NCI-H146 treated with DMSO at 0.1 percent for 48 hours (cell line): ENCODE results near the gene ELAVL2.

Experiments used
- DNase-seq: peaks from one replicate; lab custom pipeline; 2025; ENCODE audit not compliant: unreplicated experiment; lab: John Stamatoyannopoulos, UW

The ELAVL2 gene

DNA sequence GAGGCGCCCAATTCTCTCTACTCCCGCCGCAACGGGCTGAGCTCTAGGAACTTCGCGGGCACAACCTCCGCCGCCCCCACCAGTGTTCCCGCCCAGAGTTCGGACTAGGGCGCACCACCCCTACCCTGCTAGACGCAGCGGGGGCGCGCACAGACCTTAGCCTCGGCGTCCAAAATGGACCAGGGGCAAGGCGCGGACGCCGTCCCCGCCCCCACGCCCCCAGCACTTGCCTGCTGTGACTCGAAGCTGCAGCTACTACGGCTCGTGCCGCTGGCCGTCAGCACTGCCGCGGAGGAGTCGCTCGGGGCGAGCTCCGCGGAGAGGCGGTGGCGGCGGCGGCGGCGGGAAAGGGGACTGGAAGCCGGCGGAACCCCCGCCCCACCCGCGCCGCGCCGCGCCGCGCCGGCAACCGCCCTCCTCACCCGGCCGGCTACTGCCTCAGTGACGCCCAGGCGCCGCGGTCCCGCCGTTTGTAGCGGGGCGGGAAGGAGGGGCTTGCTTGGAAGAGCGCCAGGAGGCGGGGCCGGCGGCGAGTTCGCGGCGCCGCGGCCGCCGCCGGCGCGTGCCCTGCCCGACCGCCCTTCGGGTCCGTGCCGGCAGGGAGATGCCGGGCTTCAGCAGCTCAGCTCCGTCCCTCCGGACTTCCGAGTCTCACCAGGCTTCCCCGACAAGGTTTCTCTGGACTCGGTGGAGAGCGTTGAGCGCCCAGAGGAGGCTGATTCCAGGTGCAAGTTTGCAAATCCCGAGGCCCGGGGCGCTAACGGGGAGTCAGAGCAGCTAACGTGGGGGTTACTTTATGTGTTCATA, 4.5 kb downstream of the ELAVL2 start:
- DNase-seq = no peak

DNA sequence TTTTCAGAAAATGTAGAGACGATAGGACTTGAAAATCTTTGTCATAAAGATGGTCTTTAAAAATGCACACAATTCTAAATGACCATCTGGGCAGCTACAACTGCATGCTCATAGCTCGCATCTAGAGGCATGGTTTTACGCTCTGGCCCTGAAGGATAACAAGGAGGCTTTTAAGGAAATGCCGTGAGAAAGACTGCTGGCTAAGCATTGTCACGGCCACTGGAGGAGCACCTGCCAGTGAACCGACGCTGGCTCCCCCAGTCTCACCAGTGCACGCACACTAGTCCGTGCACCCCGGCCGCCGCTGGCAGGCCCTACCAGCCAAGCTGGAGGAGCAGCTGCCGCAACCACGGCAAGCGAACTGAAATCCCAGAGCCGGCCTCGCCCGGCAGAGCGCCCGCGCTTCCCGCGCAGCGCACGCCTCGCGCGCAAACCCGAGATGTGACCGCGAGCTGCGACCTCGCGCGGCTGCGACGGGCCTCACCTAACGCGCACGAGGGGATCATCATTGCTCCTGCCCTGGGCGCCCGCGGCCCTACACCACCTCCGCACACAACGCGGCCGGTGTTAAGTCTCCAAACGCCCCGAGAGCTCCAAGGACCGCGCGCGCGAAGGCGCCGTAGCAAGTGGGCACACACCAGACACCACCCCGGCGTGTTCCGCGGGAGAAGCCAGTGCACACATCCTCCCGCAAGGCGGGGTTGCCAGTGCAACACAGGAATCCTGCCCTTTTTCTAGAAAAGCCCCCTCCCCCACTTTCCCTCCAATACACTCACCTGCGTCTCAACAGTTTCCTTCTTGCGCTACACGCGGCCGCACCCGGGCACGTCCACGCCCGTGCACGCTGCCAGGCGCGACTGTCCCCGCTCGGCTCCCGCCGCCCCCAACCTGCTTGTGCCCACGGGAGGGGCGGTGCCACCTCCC, 5.3 kb downstream of the ELAVL2 start:
- DNase-seq = no peak

DNA sequence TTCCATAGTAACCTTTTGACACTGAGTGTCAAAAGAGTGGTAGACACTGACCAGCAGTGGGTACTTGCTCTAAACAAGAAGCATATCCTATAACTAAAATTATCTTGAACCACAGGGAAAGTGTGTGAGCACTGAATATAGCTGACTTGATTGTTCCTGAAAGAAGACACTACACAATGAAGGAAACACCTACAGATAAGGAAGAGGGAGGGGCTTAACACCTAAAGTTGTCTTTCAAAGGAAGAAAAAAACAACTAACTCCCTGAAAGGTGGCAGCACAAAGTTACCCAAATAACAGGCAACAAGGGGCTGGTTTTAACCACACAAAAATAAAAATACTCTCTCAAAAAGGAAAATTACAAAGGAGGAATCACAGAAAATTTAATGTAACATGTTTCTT, 6.6 kb downstream of the ELAVL2 start:
- no peak for DNase-seq

DNA sequence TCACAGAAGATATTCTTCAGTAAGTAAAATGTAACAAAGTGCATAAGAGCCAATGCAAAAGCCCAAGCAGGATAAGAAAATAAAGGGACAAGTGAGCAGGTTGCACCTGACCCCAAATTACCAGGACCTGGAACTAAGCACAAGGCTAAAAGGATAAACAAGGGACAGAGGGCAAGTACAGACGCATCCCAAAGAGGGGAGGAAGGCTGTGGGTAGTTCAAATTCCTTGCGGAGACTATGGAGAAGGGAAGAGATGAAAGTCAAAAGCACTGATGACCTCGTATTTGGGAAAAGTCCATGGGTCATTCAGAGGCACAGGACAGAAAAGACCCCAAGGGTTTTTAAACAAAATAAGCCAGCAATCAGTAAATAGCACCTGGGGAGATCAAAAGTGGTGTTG, 11.8 kb downstream of the ELAVL2 start:
- no peak for DNase-seq

DNA sequence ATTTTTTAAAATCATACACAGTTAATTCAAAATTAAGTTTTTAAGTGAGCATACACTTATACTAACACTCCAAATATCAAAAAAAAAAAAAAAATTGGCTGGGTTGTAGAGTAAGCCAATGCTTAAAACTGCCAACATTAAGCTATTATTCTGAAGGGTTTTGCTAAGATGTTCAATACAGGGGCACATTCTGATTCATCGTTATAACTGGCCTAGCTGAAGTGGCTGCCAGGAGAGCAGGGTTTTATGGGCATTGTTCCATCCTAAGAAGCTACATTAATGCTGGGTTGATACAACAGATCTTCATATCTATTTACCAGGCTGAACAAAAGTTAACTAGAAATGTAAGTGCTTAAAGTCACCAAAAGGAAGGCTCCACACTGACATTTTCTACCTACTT, 13.4 kb downstream of the ELAVL2 start:
- DNase-seq = no peak

DNA sequence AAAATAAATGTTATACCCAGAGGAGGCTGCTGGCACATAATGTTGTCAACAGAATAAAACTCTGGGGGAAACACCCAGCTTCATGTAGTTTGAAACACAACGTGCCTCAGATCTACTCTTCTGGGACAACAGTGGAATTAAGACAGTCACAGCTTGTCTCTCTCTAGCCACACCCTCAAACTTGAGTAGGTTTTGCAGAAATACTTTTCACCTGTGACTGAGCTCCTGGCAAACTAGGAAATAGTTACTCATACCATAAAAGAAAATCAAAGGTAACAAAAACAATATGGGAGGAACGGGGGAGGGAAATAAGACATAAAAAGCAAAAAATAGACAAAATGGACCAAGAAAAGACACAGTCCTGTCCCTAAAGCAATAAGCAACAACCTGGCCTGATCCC, 14.4 kb downstream of the ELAVL2 start:
- no peak for DNase-seq

DNA sequence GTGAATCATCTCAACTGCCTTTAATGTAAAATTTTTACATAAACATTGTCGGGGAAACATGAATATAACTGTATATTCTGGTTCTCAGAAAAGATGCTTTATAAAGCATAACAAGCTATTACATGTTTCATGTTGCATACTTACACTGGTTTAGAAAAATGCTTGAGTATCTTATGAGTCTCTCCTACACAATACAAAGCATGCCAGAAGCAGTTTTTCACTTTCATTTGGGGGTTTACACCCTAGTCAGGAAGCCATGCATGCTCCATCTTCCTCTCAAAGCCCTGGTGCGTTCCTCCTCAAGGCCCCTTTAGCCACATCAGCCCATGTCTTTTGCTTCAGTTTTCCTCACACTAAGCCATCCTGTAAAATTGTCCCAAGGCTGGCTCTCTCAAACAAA, 22.8 kb downstream of the ELAVL2 start:
- DNase-seq = no peak

DNA sequence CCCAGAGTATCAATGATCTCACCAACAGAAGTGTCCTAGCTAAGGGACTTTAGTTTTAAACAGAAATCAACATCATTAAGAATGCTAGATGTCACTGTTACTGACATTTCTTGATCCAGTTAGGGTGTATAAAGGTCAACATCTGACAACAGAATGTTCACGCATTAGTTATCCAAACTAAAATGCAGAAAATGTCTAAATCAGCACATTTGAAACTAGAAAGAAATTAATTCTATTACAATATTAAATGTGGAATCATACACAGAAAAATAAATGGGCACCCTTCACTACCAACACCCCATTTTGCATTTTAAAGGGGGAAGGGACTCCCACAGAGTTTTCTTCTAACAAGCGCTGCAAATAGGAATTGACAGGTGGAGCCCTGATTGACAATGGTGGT, 24.5 kb downstream of the ELAVL2 start:
- no peak for DNase-seq

DNA sequence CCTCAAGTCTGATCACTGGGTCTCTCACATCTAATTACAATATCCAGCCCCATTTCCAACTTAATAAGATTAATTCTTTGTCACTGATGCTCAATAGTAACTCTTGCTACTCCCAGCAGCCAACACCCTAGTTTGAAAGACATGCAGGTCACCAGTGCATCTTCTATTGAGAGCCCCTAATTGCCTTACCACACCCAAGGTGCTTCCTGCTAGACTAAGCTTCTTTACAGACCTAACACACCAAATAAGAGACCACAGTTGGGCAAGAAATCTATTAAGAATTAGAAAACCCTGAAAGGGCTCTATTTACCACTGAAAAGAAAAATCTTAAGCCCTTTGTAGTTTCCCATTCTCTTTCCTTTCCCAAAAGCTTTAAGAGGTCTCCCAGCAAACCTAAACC, 26.5 kb downstream of the ELAVL2 start:
- DNase-seq = no peak

DNA sequence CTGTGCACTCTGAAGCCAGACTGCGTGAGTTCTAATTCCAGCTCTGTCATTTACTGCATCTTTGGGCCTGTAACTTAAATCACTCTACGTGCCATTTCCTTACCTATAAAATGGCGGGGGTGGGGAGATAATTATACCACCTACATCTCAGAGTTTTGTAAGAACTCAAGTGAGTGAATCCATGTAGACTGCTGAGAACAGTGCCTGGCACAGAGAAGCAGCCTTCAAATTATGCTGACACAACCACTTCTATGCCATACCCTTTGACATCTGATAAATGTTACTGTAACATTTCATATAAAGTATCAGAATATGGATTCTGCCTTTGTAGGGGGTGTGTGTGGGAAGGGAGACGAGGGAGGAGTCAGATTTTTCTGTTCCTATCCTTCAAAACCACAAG, 27.7 kb downstream of the ELAVL2 start:
- DNase-seq = no peak

DNA sequence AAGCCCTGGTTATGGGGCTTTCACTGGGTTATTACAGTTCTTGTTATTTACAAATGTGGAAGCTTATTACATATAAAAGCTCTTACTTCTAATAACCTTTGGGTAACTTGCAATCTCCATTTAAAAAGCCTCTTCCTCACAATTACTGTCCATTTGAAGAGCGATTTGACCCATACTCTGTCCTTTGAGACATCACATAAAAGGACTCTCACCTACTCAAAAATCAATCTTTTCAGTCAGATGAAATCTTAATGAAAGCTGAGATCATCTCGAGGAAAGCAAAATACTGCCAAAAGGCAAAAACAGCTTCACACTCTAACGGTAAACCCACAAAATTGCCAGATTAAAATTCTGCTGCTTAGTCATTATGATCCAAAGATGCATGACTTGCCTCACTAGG, 29.8 kb downstream of the ELAVL2 start:
- DNase-seq = no peak

DNA sequence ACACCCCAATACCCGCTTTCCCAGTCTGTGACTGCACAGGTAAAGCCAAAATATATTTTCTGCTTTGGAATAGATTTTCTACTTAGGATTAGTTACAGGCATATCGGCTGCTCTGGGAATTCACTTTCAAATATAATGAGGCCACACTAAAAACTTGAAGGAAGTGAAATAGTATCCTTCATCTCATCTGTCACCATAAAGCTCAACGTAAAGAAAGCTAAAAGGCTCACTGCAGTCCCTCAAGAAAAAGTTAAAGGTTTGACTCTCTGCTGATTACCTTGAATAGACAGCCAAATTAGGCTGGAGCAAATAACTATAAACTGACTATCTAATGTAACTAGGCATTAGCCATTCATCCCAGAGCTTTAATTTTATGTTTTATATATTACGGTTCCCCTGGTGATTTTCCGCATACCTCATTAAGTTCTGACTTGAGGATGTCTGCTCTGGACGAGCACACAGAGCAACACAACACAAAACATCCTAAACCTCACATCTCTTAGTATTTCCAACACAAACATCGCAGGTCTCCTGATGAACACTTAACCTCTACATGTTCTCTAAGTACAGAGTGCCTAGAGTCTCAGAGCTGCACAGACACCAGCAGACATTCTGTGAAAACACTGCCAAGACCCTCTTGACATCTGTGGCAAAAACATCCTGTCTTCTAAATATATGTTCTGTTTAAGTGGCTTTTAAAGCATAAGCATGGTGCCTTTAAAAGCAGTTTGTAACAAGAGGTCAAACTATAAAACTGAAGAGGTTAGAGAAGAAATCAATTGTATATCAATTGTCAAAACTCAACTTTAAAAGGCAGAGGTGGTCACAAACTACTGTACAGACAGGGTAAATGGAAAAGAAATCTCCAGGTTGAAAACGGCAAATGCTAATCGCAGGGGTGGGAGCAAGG, 35.4 kb downstream of the ELAVL2 start:
- DNase-seq = no peak

DNA sequence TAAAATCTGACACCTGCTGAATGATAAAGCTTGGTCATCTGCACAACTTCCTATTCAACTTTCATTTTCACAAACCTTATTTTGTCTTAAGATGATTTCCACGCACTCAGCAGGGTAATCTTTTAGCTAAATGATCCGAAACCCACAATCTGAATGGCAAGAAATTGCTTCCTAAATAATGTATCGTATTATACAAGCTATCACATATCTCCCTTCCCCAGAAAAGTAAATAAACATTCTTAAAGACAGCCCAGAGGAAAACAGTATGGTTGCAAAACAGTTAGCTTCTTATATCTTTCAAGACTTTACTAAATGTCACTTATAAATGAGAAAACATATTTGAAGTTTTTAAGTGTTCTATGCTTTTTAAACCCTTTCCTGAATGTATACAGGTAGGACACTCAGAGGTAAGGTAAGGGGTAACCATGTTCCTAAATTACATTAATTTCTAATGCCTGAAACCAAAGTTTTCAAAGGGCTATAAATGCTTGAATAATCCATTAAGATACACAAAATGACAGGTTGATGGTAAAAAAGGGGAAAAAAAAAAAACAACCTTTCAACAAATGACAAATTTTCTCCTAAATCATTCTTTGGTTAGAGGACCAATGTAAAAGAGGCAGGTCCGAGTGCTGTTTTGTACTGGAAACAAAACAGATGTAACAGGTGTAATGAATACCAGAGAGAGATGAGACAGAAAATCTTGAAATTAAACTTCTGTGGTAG, 36.3 kb downstream of the ELAVL2 start:
- no peak for DNase-seq

DNA sequence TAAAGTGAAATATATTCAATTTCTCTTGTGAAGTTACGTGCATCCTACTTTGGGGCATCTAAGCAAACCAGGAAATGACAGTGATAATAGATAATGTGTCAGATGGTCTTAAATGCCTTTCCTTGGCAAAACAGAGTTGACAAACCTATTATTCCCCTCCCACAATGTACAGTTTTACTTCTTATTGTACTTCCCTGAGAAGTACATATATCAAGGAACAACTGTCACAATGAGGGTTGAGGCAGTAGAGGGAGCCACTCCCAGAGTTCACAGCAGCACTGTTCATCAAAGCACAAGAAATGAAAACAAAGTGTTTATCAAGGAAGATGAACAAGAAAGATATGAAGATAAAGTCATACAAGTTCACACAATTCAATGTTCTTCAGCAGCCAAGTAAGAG, 41.1 kb downstream of the ELAVL2 start:
- DNase-seq = no peak

DNA sequence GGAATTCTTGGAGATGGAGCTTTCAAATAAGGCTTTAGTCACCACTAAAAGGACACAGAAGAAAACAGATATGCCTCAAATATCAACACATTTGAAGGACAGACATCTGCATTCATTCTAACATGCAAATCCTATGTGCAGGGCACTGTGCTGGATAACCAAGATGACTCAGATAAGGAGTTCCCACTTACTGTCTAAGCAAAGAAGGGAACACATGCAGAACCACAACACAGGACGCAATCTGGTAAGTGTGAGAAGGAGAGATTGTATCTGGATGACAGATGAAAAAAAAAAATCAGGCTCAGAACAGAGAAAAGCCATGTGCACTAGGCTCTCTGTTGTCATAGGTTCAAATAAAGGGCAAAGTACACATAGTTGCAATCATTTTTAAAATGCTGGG, 42.5 kb downstream of the ELAVL2 start:
- no peak for DNase-seq

DNA sequence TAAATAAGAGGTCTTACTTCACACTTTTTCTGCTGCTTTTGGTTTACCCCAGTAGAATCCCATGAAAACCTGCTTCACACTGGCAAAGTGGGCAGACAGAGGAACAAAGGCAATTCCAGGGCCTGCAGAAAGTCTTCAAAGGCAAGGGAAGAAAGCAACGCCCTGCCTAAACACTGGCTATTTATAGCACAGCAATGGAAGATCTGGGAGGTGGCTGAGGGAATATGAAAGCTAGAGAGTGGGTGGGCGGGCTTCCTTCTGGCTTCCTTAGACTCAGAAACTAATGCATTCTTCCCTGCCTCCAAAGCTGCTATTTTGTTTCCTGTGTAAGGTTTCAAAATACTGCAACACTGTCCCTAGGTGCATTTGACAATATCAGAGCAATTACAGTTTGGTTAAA, 46.8 kb downstream of the ELAVL2 start:
- no peak for DNase-seq

DNA sequence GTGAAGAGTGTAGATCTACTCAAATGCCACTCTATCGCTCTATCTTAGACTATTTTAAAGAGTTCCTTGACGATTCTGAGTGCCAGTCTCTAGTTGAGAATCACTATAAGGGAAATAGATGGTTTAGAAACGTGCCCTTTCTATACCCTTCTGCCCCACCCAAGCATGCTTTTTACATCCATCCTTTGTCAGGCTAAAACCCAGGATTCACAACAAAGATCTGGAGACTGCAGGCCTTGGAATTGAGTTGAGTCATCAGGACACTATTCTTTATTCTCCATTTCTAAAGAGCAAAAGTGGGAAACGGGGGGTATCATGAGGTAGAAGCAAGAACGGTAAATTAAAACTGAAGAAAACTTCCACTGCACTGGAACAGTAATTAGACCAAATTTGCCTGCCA, 48.7 kb downstream of the ELAVL2 start:
- no peak for DNase-seq

DNA sequence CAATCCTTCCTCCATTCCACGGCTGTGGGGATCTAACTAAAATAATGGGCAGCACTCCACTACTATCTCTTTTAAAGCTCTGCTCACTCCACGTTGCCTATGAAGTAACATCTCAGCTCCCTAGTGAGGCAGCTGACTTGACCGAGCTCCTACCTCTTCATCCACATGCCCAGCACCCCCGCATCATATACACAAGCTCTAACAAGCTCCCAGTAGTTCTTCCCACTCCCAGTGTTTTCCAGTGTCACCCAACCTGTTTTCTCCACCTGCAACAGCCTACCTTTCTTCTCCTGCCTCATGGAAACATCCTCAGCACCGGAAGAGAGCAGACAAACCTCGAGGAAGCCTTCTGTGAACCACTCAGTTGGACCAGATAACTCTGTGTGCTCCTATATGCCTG, 50.5 kb downstream of the ELAVL2 start:
- DNase-seq = no peak

DNA sequence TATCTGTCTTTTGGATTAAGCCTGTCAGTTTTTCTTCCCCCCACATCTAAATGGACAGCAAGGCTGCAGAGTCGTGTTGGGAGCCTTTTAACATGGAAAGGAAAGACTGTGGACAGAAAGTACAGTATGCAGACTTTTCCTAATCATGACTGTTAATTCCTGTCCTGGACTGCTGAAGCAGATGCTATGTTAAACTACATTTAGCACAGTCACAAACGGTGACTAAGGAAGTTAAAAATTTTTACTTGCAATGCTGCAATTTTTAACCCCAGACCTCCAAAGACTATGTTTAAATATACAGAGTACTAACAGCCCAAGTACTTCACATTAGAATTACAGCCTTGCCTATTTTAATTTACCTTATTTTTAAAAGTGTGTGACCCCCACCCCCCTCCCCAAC, 51.8 kb downstream of the ELAVL2 start:
- DNase-seq = no peak

DNA sequence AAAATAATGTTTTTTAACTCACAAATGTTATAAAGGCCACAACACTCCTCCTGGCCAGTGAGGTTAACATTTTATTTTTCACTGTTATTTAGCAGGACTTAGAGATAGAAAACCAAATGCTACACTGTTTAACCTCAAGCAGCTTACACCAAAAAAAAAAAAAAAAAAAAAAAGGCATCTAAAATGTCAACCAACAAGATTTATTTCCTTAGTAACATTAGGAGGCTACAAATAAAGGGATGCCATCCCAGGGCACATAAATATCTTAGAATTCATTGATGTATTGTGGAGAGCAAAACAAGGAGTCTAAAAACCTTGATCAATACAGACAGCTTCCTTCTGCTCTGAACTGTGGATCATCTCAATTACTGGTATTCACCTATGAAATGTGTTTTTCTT, 53.7 kb downstream of the ELAVL2 start:
- no peak for DNase-seq
